Natural killer cell treated with Interleukin-12 subunit alpha and Interleukin-12 subunit beta and Interleukin-15 and Interleukin-18, amount 100 ng/mL, for 72 hours (primary cell): ENCODE measurements around the gene MELTF. TPM values are rescaled to one million over a fixed set of nuclear protein-coding genes. Genes with fewer than 3 reads are reported as not detected.

Experiments used
- ATAC-seq, 2 donors: fragments of 150-1000 bp; cut with Tn5 transposase in 1 of 2; sonication (Bioruptor Pico), chemical (Tn5 transposase) in 1 of 2; 2 replicates each; pipeline ENCODE4 v1.10.0; 2021
- DNase-seq: peaks from one replicate; pipeline ENCODE4 v3.0.0; 2022; ENCODE audit warnings: low spot score
- H3K27ac Mint-ChIP-seq, 2 donors: 1 replicate in 1 of 2; 2 replicates in 1 of 2; pipeline ENCODE4 v1.8.0; 2022; ENCODE audit warnings: mixed read lengths in 2 of 2, mild to moderate bottlenecking in 1 of 2, moderate library complexity in 1 of 2
- H3K27me3 Mint-ChIP-seq, 2 donors: 1 replicate in 1 of 2; 2 replicates in 1 of 2; pipeline ENCODE4 v1.8.0; 2022; ENCODE audit warnings: mixed read lengths in 2 of 2
- H3K36me3 Mint-ChIP-seq: one replicate; pipeline ENCODE4 v1.8.0; 2022; ENCODE audit warnings: mixed read lengths
- H3K4me1 Mint-ChIP-seq, 2 donors: 1 replicate in 1 of 2; 2 replicates in 1 of 2; pipeline ENCODE4 v1.8.0; 2022; ENCODE audit warnings: low read depth in 2 of 2, mixed read lengths in 2 of 2, mild to moderate bottlenecking in 1 of 2
- H3K4me3 Mint-ChIP-seq: one replicate; pipeline ENCODE4 v1.8.0; 2022; ENCODE audit warnings: mixed read lengths
- H3K9me3 Mint-ChIP-seq: 2 replicates; pipeline ENCODE4 v1.8.0; 2022; ENCODE audit warnings: mixed read lengths
- total RNA-seq, 2 donors: library from RNA; stranded (reverse); gene quantifications; one replicate each; pipeline ENCODE4 v1.2.3, GENCODE V29; 2022

Gene MELTF
- total RNA-seq, 2 donors from 2014 or later, result 2.1 to 3.7 TPM

DNA sequence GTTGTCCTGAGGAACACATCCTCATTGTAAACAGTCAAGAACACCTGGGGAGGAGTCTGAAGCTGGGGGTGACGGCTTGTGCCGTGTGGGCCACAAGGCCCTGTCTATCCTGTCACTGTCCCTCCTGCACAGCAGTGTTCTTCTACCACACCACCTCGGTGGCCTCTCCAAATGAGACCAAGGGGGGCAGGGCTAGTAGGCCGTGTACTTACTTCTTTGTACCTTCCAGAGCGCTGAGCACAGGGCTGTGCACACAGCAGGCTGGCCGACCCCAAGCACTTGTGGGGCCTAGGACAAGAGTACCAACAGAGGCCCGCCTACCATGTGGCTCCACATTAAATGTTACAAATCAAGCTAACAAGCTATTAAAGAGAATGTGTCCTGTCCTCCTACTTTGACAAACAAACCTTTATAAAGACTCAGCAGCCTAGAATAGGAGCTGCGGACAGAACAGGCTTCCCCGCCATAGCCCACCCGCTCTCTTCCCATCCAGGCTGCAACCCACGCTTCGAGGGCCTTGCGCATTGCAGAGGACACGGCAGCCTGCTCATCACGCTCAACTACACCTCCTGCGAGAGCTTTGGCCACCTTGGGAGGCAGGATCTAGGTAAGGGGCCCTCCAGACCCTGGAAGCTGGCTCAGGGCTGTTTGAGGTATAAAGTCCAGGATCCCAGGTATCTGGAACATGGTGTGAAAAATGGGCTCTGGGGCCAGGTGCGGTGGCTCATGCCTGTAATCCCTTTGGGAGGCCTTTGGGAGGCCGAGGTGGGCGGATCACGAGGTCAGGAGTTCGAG lies 30.5 kb downstream of the MELTF start:
- Mint-ChIP-seq H3K9me3 (no peaks in the 10 kb centered on the region), H3K4me3 (no peak overlapping the region), H3K27ac (no peak overlapping the region), H3K4me1 (peaks cover 5 to 7% of the 10 kb centered on the region in 2 donors), H3K27me3 (no peaks in the 10 kb centered on the region), H3K36me3 (no peaks in the 10 kb centered on the region)
- DNase-seq (peak; percentile 45), ATAC-seq (no peak)

- no peaks in the 10 kb centered on the region for H3K27me3 Mint-ChIP-seq
- no peak for DNase-seq
- no peaks in the 10 kb centered on the region for H3K36me3 Mint-ChIP-seq
- no peak overlapping the region for H3K4me3 Mint-ChIP-seq
- ATAC-seq, result no peak
- H3K9me3 Mint-ChIP-seq, result no peaks in the 10 kb centered on the region
- H3K4me1 Mint-ChIP-seq, result peaks cover 0 to 5% of the 10 kb centered on the region in 2 donors
- H3K27ac Mint-ChIP-seq, result no peak overlapping the region
Measured at GRCh38 chr3:196997311-196997710, 32.3 kb downstream of the MELTF start.

DNA sequence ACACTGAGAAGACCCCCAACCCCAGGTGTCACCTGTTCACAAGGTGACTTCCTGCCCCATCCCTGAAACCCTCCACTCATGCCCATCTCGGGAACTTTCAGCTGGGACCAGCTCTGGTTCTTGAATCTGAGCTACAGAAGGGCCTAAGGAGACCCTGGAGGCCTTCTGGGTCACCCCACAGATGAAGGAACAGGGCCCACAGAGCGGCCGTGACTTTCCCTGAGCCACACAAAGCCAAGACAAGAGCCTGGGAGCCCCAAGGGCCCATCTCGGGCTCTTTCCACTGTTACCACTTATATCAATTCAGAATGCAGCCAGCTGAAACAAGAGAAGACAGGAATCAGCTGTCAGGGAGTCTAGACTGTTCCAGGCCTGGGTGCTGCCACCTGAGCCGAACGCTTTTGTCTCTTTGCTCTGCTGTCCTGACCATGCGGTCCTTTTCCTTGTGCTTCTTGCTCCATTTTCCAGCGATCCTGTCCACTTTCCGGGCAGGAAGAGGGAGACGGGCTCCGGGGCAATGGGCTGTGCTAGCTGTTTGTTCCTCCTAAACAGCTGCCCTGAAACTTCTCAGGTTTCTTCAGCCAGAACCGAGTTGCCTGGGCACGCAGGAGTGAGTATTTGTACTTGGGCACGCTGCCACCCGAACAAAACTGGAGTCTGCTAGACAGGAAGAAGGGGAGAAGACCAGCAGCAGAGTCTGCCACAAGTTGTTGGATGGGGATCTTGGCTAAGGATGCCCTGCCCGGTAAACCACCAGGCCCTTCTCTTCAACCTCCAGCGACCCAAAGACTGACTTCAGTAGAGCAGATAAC lies 33.0 kb downstream of the MELTF start:
- DNase-seq, result no peak
- Mint-ChIP-seq H3K36me3 (no peaks in the 10 kb centered on the region), H3K27me3 (no peaks in the 10 kb centered on the region), H3K4me3 (no peak overlapping the region), H3K9me3 (no peaks in the 10 kb centered on the region), H3K27ac (no peak overlapping the region), H3K4me1 (peaks cover 0 to 3% of the 10 kb centered on the region in 2 donors)
- ATAC-seq, result no peak

- no peak overlapping the region for H3K27ac Mint-ChIP-seq
- no peaks in the 10 kb centered on the region for H3K36me3 Mint-ChIP-seq
- H3K4me3 Mint-ChIP-seq, result no peak overlapping the region
- H3K4me1 Mint-ChIP-seq, result no peaks in the 10 kb centered on the region
- no peaks in the 10 kb centered on the region for H3K9me3 Mint-ChIP-seq
- DNase-seq, result peak; percentile 1
- no peak for ATAC-seq
- no peaks in the 10 kb centered on the region for H3K27me3 Mint-ChIP-seq
Measured at GRCh38 chr3:196995646-196996355, 33.8 kb downstream of the MELTF start.

- Mint-ChIP-seq H3K36me3 (no peaks in the 10 kb centered on the region), H3K9me3 (no peaks in the 10 kb centered on the region)
- DNase-seq, result peak; percentile 5
Measured at GRCh38 chr3:196995027-196995426, 34.6 kb downstream of the MELTF start.

GRCh38 chr3:196994056-196994455 lies 35.6 kb downstream of the MELTF start:
- H3K4me3 Mint-ChIP-seq, result no peak overlapping the region
- no peak for ATAC-seq

More at GRCh38 chr3:196995027-196995426, 34.6 kb downstream of the MELTF start:
- no peaks in the 10 kb centered on the region for H3K4me1 Mint-ChIP-seq
- H3K27me3 Mint-ChIP-seq, result no peaks in the 10 kb centered on the region
- ATAC-seq, result no peak
- no peak overlapping the region for H3K27ac Mint-ChIP-seq
- no peak overlapping the region for H3K4me3 Mint-ChIP-seq

DNA sequence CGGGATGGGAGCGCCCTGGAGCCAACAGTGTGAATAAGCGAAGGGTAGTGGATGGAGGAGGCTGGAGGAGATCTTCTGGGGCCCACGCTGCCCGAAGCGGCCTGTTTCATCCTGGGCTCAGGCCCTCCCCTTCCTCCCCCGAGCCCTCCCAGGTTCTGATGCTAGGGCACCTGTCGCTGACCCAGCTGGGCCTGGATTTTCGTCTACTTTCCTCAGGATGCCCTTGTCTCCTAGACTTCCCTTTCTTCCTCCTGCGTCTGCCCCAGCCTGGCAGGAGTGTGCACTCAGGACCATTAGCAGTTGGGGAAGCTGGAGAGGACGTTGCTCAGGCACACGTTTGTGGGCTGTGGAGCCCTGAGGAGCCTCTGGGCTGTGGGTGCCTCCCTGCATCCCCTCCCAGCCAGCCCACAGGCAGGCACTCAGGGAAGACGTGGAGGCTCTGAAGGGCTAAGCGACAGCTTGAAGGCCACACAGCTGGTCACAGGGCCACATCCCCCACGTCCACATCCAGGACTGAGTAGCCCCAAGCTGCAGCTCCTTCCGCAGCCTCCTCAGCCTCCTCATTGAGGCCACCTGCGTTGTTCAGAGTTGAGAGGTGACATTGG lies 37.1 kb downstream of the MELTF start:
- peak; percentile 41 for DNase-seq
- Mint-ChIP-seq H3K4me1 (no peaks in the 10 kb centered on the region), H3K27me3 (no peaks in the 10 kb centered on the region), H3K4me3 (no peak overlapping the region), H3K9me3 (no peaks in the 10 kb centered on the region), H3K27ac (no peak overlapping the region), H3K36me3 (no peaks in the 10 kb centered on the region)
- no peak for ATAC-seq

More at GRCh38 chr3:196994056-196994455, 35.6 kb downstream of the MELTF start:
- no peaks in the 10 kb centered on the region for H3K27me3 Mint-ChIP-seq
- peak; percentile 45 for DNase-seq
- no peak overlapping the region for H3K27ac Mint-ChIP-seq
- no peaks in the 10 kb centered on the region for H3K36me3 Mint-ChIP-seq
- H3K9me3 Mint-ChIP-seq, result no peaks in the 10 kb centered on the region
- H3K4me1 Mint-ChIP-seq, result no peaks in the 10 kb centered on the region

DNA sequence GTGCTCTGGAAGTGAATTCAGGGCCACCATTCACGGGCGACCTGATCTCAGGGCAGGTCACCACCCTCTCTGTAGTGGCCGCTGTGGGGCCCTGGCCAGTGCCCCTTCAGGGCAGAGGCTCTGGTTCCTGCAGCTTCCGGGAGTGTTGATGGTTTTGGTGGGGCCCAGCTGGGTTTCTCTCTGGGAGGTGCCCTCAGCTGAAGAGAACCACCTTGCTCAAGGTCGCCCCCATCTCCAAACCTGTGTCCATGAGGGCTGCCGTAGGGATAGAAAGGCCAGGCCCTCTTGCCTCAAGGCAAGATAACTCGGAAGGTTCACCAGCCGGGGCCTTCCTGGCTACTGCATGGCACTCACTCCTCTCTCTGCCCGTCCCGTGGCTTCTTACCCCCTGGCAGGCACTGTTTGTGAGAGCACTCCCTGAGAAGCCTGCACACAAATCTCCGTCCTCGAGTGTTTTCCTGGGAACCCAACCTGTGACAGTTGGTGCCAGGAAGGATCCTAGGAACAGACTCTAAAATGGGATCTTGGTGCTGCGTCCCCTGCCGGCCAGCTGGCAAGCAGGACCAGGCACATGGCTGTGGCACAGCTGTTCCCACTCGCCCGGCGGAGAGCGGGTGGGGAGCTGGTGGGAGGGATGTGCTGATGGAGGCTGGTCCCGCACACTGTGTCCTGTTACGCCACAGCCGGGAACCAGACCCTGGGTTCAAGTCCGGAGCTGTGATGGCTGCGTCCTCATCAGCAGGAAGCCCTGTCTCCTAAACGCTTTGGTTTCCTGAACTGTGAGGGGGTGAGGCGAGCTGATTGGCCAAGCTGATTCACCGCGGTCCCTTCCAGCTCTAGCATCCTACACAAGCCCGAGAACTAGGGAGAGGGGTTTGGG lies 37.8 kb downstream of the MELTF start:
- DNase-seq (peak; percentile 54), ATAC-seq (no peak)
- no peaks in the 10 kb centered on the region for H3K4me1 Mint-ChIP-seq
- no peaks in the 10 kb centered on the region for H3K27me3 Mint-ChIP-seq
- H3K4me3 Mint-ChIP-seq, result no peak overlapping the region
- no peaks in the 10 kb centered on the region for H3K9me3 Mint-ChIP-seq
- no peak overlapping the region for H3K27ac Mint-ChIP-seq
- H3K36me3 Mint-ChIP-seq, result no peaks in the 10 kb centered on the region

DNA sequence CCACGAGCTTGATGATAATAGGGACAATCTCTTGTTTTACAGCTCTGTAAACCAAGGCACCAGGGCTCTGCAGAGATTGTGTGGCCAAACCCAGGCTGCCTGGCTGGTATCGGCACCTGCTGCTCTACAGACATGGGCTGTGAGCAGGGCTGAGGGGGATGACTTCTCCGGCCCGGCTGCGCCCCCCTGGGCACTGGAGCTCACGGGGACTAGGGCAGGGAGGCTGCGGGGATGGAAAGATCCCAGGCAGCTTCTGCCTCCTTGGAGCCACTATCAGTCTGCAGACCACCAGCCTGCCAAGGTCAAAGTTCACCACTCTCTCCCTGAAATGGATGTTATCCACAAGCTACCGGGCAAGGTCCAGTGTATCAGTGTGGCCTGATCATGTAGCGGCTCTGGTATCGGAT lies 39.0 kb downstream of the MELTF start:
- no peaks in the 10 kb centered on the region for H3K27me3 Mint-ChIP-seq

DNA sequence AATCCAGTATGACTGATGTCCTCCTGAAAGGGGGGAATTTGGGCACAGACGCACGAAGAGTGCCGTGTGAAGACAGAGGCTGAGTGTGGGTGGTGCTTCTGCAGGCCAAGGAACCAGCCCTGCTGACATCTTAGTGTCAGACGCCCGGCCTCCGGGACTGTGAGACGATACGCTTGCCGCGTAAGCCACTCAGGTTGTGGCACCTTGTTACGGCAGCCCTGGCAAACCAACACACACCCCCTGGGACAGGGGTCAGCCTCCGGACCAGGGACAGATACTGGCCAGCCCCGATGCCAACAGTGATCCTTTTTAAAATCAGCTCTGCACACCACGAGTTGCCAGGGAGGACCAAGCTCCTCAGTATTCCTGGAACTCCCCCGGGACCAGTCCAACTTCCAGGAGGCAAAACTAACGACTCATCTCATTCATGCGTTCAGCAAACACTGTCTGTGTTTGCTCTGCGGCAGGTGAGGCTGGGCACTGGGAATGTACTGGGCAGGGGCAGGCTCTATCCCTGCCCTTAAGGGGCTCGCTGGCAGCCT lies 39.8 kb downstream of the MELTF start:
- peaks cover 2 to 5% of the 10 kb centered on the region in 2 donors for H3K27me3 Mint-ChIP-seq
- H3K27ac Mint-ChIP-seq, result no peak overlapping the region
- no peak overlapping the region for H3K4me3 Mint-ChIP-seq
- no peaks in the 10 kb centered on the region for H3K4me1 Mint-ChIP-seq
- no peaks in the 10 kb centered on the region for H3K9me3 Mint-ChIP-seq
- ATAC-seq (no peak), DNase-seq (peak; percentile 52)
- no peaks in the 10 kb centered on the region for H3K36me3 Mint-ChIP-seq

More for the DNA sequence above, 39.0 kb downstream of the MELTF start:
- H3K36me3 Mint-ChIP-seq, result no peaks in the 10 kb centered on the region
- DNase-seq (peak; percentile 28), ATAC-seq (no peak)
- no peaks in the 10 kb centered on the region for H3K4me1 Mint-ChIP-seq
- H3K4me3 Mint-ChIP-seq, result no peak overlapping the region
- H3K27ac Mint-ChIP-seq, result no peak overlapping the region
- no peaks in the 10 kb centered on the region for H3K9me3 Mint-ChIP-seq

DNA sequence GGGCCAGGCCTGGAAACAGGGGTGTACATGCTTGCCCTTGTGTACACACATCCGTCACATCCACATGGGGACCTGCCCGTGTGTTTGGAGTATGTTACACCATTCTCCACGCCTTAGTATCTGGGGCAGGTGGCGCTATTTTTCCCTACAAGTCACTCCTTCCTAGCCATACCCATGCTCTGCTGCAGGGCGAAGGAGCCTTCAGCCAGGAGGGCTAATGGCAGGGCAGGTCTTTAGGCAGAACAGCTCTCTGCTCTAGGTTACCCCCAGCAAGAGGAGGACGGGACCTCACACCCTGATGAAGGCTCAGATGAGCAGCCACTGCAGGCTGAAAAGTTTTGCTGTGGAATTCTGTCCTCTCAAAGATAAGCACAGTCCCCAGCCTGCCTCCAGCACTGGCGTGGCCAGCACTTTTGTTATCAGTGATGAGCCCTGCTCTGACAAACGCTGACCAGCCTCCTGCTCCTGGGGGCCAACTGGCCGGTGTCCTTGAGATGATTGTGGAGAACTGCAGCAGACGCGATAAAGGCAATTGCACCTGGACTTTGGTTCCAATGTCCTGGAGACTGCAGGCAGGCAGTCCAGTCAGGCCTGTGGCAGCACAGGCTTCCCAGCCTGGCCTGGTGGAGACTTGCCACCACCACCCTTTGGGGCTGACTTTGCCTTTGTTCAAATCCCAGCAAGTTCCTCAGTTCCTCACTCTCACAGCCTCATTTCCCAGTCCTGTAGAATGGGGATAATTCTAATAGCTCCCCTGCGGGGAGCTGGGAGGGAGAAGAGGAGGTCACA lies 41.2 kb downstream of the MELTF start:
- no peaks in the 10 kb centered on the region for H3K4me1 Mint-ChIP-seq
- no peak overlapping the region for H3K27ac Mint-ChIP-seq
- no peak overlapping the region for H3K4me3 Mint-ChIP-seq
- ATAC-seq (no peak), DNase-seq (peak; percentile 55)
- H3K9me3 Mint-ChIP-seq, result peaks cover under 1% of the 10 kb centered on the region
- H3K36me3 Mint-ChIP-seq, result peaks cover 2% of the 10 kb centered on the region
- H3K27me3 Mint-ChIP-seq, result peaks cover 10 to 15% of the 10 kb centered on the region in 2 donors

DNA sequence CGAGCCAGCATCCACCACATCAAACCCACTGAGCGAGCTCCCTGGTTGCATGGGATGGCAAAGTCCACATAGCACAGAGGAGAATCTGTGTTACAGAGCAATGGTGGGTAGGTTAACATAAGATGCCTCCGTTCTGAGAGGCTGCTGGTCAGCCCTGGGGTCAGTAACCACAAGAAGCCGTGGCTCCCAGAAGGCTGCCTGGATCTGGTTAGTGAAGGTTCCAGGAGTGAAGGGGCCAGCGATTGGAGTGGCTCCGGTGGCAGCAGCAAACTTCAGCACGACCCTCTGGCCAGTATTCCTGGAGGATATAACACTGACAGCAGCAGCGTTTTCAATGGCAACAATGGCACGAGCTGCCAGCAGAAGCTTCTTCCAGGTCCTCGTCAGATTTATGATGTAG lies 42.6 kb downstream of the MELTF start:
- H3K4me1 Mint-ChIP-seq, result no peaks in the 10 kb centered on the region
- H3K9me3 Mint-ChIP-seq, result peaks cover 5% of the 10 kb centered on the region
- peaks cover 10 to 20% of the 10 kb centered on the region in 2 donors for H3K27me3 Mint-ChIP-seq
- peaks cover 7% of the 10 kb centered on the region for H3K36me3 Mint-ChIP-seq
- H3K4me3 Mint-ChIP-seq, result no peak overlapping the region
- H3K27ac Mint-ChIP-seq, result no peak overlapping the region
- no peak for ATAC-seq
- peak; percentile 42 for DNase-seq
